Activated effector memory CD4-positive, alpha-beta T cell treated with Interleukin-2 at 50 U/mL for 16 hours (primary cell): ENCODE measurements around the gene SLC2A1.
A peak's percentile ranks its signal among the peaks of the same experiment; 100 is the strongest.

Experiments used
- DNase-seq: peaks from one replicate; pipeline ENCODE4 v3.0.0-alpha.2; 2020

SLC2A1 gene

DNA sequence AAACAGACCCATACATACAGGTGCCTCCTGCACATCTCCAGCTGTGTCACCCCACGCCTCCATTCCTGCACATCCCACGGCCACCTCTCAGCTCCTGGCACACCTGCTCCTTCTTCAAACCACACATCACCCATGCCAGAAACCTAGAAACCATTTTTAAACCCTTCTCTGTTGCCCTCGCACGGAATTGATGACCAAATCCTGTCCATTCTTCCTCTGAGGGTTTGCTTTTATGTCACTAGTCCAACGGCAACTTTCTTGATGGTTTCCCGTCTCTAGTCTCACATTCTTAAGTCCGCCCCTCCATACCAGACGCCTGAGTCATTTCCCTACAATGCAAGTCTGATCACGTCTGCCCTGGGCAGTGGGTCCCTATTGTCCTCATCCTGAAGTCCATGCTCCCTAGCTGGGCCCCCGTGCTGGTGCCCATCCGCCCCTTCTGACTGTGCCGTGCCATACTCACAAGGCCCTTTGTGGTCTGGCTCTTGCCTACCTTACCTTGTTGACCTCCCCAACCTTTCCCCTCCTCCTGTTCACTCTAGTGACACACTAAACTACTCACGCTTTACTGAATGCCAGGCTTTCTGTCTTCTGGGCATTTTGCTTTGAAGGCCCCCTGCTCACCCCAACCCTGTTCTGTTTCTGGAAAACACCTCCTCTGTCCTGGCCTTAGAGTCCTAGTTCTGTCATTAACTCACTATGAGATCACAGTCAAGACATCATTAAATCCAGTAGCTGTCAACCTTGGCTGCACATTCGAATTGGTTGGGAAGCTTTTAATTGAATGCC is 17.6 kb downstream of the SLC2A1 start:
- DNase-seq, result no peak

DNA sequence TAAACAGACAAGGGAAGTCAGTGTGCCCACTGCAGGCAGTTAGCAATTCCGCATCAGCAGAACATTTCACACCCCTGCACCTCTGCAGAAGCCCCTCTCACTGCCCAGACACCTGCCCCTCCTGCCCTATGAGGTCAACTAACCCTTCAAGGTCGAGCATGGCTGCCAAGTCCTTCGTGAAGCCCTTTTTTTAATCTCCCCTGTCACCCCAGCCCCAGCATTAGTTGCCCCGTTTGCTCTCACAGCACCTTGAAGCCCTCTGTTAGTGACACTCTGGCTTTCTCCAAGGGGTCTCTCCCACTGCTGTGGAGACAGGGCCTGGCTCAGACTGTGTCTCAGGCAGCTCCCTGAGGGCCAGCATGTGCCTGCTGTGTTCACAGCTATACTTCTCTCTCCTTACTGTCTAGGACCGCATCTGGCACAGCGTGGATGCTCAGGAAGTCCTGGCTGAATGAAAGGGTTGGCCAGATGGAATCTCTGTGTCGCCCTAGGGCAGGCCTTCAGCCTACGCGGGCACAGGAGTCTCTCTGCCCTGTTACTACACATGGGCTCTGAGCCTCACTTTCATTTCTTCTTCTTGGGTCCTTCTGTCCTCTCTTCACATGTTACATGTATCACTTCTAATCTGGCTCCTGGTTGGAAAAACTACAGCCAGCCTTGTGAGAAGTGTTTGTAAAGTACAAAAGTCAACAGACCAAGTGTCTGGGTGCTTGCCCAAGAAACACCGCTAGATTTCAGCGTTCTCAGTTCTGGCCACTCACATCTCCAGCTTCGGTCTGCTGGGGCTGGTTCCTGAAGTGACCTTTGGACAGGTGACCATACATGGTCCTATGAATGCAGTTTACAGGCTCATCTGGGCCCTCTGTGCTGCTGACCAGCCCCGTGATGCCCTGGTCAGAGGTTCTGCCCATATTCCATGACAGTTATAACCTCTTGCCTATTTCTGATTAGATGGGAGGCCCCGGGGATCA is 19.7 kb downstream of the SLC2A1 start:
- DNase-seq, result no peak

DNA sequence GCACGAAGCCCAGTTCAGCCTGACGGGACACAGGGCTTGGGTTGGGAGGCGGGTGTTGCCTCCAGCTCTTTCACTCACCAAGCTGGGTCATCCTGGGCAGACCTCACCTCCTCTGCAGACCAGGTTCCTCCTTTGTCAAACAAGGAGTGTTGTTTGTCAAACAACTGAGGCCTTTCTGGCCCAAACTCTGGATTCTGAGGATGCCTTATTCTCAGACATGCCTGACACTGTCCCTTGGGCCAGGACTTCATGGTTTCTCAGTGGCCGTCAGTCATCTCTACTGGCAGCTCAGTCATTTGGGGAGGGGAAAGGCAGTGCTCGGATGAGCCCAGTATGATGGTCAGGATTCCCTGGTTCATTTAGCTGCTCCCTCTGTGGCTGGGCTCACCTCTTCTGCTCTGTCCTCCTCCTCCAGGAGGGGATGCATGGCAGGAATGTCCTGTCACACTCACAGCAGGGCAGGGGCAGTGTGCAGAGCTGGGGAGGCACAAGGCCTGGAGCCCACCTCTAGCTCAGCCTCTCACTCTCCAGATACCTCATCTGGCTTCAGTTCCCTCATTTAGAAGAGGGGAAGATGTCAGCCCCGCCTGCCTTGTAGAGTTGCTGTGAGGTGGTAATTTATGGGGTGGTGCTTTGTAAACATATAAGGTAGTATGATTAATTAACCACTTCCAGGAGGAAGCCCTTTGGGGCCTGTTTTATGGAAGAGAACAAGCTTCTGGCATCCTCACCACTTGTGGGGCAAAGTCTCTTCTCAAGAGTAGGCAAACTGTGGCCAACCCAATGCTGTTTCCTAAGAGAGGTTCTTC is 20.6 kb downstream of the SLC2A1 start:
- no peak for DNase-seq

DNA sequence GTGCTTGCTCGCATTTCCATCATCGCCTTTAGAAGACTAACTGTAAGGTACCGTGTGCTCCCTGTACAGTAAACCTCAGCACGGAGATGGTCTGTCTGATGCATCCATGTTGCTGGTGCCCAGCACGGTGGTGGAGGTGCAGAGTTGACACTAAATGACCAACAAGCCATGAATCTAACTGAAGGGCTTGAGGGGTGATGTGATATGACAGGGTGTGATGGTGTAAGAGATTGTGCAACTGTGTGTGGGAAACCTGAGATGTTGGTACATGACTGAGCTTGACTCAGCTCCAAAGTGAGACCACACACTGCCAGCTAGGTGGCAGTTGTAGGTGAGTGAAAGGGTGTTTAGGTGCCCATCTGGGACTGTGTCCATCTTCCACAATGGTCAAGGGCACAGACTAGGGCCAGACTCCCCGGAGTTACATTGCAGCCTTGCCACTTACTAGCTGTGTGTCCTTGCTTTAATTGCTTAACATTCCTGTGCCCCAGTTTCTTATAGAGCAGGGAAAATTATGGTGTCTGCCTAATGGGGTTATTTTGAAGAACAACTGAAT is 21.4 kb downstream of the SLC2A1 start:
- DNase-seq, result no peak

DNA sequence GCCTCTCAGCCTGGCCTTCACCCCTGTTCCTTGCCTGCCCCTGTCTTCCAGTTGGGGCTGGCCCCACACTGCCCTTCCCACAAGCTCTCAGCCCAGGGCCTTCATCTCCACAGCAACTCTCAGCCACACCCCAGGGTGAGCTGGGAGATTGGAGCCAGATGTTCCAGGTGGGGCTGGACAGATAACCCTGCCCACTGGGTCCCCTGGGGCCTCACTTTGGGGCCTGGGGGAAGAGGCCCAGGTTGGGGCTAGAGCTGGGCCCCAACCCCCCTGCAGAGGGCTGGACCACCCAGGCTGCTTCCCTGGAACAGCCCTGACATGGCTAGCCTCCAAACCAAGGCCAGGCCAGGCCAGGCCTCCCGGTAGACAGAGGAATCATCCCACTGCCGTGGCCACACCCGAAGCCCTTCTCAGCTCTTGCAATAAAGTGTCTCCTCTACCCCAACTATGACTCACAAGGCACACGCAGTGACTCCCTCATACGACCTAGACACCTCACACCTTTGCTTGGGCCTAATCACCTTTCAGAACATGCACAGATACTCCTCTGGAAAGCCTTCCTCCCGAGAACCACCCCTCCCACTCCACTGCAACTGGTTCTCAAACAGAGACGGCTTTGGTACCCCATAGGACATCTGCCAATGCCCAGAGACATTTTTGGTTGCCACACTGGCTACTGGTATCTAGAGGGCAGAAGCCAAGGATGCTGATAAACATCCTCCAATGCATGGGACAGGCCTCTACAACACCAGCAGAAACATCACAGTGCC is 22.2 kb downstream of the SLC2A1 start:
- no peak for DNase-seq

DNA sequence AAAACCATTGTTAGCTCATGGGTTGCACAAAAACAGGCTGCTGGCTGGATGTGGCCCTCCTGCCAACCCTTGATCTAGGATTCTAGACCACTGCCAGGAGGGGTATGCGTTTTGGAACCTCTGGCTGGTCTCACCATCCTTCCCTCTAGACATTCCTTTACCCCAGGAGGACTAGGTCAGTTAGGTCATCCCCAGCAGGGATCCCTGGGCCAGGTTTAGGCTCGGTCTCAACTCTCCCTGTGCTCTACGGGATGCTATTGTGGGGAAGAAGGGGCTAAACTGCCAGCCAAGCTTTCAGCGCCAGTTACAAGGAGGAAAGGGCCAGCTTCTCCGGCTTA is 22.7 kb downstream of the SLC2A1 start:
- no peak for DNase-seq

DNA sequence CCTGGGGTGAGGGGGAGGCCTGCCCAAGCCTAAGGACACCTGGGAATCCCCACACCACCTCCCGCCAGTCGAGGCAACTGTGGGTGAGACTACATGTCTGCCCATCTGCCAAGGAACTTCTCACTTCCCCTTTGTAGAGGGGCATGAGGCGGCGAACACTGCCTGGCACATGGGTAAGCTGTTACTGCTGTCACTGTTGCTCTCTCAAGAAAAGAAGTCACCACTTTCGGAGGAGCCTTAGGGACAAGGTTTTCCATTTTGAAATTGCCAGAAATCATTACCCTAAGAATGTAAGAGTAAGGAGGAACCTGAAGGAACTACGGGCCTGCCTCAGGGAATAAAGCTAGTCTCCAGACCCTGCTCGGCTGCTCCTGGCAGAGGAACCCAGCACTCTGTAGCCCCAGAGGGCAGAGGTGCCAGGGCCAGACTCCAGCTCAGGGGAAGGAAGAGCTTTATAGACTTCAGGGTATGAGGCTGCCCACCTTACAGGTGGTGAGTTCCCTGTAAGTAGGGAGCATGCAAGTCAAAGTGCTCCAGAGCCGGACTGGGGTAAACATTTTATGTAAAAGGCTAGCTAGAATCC is 23.3 kb downstream of the SLC2A1 start:
- DNase-seq, result no peak

DNA sequence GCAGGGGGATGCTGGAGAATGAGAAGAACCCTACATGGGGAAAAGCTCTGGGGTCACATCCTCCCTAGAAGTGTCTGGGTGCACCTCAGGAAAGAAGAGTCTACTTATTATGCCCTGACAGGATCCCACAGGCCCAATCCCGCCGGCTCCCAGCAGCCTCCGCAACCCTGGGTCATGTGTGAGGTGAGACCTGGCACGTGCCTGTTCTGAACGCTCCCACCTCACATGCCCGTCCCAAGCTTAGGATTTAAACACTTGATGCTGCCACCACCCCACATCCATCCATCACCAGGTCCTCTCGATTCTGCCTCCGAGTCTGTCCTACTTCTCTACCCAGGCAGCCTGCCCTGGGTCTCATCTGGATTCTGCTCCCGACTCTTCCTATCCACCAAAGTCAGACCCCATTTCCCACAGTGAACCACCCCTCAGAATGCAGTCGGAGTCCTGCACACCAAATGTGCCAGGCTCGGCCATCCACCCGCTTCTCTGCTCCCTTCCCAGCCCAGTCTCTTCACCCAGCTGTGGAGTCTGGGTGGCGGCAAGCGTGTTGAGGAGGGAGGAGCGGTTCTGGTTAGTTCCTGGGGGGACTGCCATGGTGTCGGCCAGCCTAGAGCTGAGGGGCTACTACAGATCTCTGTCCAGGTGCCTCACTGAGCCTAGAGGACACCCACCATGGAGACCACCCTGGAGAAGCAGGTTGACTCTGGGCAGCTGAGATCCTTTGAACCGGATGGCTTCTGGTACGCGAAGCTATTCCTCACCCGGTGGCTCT is 23.9 kb downstream of the SLC2A1 start:
- no peak for DNase-seq

DNA sequence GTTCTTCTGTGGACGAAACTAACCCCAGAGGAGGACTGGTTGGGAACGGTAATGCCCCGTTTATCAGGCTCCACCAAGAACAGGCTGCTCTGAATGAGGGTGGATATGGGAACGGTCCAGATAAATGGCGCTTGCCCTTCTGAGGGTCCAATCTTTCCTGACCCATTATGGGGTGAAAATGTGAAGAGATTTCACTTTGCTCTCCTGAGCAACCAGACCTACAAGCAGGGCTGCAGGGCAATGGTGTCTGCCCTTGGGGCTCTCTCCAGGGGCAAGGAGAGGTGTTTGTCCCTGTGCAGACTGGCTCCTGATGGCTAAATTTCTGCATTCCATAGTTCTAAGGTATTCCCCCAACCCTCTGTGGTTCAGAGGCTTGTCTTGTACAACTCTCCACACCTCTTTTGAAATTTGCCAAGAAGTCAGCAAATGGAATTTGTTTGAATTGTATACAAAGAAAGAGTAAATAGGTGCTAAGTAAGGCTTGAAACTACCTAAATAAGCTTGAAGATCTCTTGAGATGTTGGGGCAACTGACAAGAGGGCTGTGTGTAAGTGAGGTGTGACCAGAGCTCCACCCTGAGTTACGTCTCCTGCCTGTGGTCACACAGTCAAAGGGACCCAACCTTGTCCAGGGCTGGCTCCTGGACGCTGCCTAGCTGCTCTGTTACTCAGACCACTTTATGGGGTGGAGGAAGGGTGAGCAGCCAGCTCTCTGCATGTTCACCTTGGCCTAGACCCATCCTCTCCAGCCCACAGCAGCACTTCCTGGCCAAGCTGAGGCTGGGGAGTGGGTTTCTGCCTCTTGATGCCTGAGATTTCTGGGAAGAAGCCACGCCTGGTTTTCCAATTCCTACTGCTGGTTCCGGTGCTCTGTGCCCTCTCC is 24.8 kb downstream of the SLC2A1 start:
- no peak for DNase-seq

DNA sequence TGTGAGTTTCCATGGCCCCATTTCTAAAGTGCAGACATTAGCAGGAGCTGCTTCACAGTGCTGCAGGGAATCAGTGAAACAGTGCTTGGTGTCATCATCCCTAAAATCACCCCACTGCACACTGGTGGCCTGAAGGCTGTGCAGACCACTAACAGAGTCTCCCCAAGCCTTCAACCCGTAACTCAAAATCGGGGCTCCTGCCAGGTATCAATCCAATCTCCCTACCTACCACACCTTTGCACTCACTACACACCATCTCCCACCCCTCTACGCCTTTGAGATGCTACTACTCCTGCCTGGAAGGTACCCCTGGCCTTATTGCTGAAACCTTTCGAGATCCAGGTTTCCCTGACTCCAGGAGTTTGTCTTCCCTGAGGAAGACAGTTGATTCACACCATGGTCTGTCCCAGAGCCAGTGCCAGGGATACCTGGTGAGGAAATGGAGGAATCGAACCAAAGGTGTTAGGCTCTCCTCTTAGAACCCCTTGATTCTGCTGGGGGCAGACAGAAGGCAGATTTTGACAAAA is 25.5 kb downstream of the SLC2A1 start:
- no peak for DNase-seq

DNA sequence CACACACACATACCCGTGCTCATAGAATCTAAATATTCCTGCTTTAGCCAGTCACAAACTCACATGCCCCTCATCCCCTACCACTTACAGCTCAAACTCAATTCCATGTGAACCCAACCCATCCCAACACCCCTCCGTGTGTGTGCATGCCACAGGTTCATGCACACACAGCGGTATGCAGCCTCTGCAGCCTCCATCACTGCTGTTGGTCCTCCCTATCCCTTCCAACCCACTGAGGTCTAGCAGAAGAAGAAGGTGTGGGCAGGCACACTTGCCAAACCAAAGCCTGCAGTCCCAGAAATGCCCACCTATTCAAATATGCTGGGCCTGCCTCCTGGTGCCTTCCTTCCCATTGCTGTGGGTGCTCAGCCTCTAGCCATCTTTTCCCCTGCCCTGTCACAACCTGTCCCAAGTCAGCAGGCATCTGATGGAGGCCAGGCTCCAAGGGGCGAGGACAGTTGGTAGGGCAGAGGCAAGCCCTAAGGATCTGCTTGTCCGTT is 26.2 kb downstream of the SLC2A1 start:
- no peak for DNase-seq

DNA sequence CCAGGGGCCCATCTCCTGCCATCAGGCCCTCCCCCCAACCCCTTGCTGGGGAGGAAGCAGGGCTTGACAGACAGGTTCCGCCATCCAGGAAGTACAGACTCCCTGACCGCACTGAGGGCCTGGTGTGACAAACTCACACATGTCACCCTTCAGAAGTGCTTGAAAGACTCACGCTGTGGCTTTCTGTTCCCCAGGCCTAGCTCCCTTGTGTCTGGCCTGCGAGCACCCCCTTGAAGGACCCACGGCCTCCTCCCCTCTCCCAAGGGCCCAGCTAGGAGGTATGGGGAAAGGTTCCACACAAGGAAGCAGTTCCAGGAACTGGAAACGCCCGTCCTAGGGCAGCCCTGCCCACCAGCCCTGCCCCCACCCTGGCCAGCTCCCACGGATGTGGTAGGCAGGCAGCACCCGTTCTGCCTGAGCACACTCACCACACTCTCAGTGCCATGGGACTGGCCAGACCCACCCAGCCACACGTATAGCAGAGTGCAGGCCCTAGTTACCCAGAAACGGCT is 26.7 kb downstream of the SLC2A1 start:
- DNase-seq, result peak; percentile 80

DNA sequence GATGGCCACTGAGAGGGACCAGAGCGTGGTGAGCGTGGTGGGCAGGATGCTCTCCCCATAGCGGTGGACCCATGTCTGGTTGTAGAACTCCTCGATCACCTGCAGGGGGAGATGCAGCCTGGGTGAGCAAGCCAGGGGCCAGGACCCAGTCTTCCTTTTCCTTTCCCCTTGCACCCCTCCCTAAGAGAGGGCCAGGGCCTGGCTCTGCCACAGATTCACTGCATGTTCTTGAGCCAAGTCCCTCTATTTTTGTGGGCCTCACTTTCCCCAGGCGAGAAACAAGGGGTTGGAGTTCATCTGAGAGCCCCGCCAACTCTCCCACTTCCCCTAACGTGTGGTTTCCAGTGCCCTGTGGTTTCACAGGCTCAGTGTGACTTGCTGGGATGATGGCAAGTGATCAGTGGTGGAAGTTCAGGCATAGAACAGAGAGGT is 27.5 kb downstream of the SLC2A1 start:
- peak; percentile 46 for DNase-seq

DNA sequence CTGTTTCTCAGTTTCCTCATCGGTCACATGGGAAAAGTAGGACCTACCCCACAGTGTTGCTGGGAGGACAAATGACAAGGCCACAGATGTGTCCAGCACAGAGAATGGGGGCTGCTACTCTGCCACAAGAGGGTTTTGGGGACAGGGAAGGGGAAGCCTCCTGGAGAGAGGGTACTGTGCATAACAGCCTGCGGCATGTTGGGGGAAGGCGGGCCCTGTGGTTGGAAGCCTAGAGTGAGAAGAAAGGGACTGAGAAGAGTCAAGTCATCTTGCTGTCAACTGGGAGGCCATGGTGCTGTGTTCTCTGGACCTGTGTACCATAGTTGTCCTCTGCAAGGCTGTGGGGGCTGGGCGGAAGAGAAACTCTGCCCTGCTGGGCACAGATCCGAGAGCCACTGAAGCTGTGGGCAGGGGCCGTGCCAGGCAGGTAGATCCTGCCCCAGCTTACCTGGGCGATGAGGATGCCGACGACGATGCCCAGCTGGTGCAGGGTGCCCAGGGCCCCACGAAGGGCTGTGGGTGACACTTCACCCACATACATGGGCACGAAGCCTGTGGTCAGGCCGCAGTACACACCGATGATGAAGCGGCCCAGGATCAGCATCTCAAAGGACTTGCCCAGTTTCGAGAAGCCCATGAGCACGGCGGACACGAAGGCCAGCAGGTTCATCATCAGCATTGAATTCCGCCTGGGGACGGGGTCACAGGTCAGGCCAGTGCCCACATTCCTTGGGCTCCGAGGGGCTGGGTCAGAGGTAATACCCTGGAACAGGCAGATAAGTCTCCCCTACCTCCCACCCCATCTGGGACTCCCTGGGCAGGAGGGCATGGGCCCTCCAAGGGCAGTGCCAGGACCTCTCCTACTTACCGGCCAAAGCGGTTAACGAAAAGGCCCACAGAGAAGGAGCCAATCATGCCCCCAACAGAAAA is 28.2 kb downstream of the SLC2A1 start:
- no peak for DNase-seq

DNA sequence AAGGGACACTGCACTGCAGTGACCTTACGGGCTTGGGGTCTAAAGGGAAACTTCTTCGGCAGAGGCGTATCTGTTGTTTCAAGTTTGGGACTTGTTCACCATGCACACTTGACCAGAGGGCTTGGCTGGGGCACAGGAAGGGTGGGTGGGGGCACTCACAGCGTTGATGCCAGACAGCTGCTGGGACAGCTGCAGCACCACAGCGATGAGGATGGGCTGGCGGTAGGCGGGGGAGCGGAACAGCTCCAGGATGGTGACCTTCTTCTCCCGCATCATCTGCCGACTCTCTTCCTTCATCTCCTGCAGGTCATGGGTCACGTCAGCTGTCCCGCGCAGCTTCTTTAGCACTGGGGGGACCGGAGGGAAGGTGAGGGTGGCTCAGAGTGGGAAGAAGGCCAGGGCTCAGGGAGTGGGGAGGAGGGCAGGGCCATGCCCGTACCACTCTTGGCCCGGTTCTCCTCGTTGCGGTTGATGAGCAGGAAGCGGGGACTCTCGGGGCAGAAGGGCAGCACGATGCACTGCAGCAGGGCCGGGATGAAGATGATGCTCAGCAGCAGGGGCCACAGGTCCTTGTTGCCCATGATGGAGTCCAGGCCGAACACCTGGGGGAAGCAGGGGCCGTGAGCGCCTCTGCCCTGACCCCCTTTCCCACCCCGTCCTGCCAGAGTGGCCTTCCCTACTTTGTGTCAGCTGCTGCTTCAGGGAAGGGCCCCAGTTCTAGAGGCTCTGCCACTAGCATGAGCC is 29.1 kb downstream of the SLC2A1 start:
- no peak for DNase-seq

DNA sequence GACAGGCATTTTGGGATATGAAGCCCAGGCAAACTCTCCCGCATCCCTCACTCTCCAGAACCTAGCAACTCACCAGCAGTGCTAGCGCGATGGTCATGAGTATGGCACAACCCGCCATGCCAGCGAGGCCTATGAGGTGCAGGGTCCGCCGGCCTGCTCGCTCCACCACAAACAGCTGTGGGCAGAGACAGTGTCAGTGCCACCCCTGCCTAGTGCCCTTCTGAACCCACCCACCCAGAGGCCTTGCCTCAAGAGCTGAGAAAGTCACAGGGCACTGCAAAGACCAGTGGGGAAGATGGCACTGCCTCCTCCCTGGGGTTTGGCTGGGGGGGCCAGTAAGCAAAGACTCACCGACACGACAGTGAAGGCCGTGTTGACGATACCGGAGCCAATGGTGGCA is 29.8 kb downstream of the SLC2A1 start:
- no peak for DNase-seq

DNA sequence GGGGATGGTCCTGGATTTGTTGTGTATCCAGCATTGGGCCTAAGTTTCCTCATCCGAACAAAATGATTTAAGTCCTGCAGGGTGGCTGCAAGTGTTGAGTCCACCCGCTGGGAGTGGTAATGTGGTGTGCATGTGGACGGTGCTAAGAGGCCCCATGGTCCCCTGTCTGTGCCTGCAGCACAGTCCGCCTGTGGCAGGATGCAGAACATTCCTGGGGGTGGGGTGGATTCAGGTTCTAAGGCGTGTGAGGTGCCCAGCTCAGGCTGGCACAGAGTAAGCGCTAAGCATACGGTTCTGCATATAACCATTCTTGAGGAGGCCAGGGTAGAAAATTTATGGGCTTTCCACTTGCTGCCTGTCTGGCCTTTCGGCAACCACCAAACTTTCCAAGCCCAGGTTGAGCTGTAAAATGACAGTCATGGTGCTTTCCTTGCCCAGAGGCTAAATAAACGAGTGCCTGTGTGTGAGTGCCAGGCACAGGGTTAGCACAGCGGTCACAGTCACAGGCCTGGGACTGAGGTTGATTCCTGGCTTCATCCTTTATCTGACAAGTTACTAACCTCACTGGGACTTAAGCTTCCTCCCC is 30.7 kb downstream of the SLC2A1 start:
- DNase-seq, result no peak
